H1 (cell line): ENCODE measurements around the gene ADGRB3. TPM values are rescaled to one million over a fixed set of nuclear protein-coding genes. Genes with fewer than 3 reads are reported as not detected.

ENCODE experiments used
- CTCF ChIA-PET: fragments of 300-600 bp; sonication (Branson Sonifier 250); formaldehyde crosslinking; loops from one replicate; lab custom pipeline; 2021; ENCODE audit not compliant: partially characterized antibody; lab: Charles Lee
- POLR2A ChIA-PET: fragments of 300-600 bp; sonication (Branson Sonifier 250); formaldehyde crosslinking; loops from one replicate; lab custom pipeline; 2021; ENCODE audit warnings: inconsistent platforms; ENCODE audit not compliant: partially characterized antibody; lab: Charles Lee
- DNase-seq, 2 experiments: peaks; one replicate each; pipeline versions ENCODE4 v3.0.0 to v3.0.0-alpha.2; 2010 to 2022; ENCODE audit warnings: low spot score in 2 of 2, low read depth in 1 of 2, mixed read lengths in 1 of 2
- FAIRE-seq: peaks from 2 replicates; lab custom pipeline; 2011; peaks lifted over from hg19 to GRCh38; lab: Jason Lieb, UNC
- H2AFZ ChIP-seq: 2 replicates; pipeline ENCODE4 v1.8.1; 2012; ENCODE audit warnings: low read length, inconsistent platforms
- H2AK5ac ChIP-seq: 2 replicates; pipeline ENCODE4 v1.6.1; 2013; ENCODE audit warnings: low read depth, low read length
- H2BK120ac ChIP-seq: replicated peaks from 2 replicates; pipeline ENCODE3; 2013; ENCODE audit warnings: low read depth, low read length, inconsistent platforms
- H2BK12ac ChIP-seq: 2 replicates; pipeline ENCODE4 v1.6.1; 2013; ENCODE audit warnings: low read depth, low read length
- H2BK15ac ChIP-seq: 2 replicates; pipeline ENCODE4 v1.6.1; 2013; ENCODE audit warnings: low read length
- H2BK20ac ChIP-seq: 2 replicates; pipeline ENCODE4 v1.6.1; 2013; ENCODE audit warnings: low read length
- H2BK5ac ChIP-seq: 2 replicates; pipeline ENCODE4 v1.6.1; 2013; ENCODE audit warnings: low read depth, low read length
- H3K14ac ChIP-seq: 2 replicates; pipeline ENCODE4 v1.6.1; 2013; ENCODE audit warnings: inconsistent platforms; ENCODE audit not compliant: insufficient read length
- H3K18ac ChIP-seq: 2 replicates; pipeline ENCODE4 v1.6.1; 2013; ENCODE audit warnings: low read length; ENCODE audit errors: extremely low read depth
- H3K23ac ChIP-seq: 2 replicates; pipeline ENCODE4 v1.6.1; 2013; ENCODE audit warnings: inconsistent platforms; ENCODE audit not compliant: insufficient read length
- H3K23me2 ChIP-seq: 2 replicates; pipeline ENCODE4 v1.6.1; 2013; ENCODE audit warnings: low read depth, low read length
- H3K27ac ChIP-seq: 2 replicates; pipeline ENCODE4 v1.6.1; 2011; ENCODE audit warnings: low read depth, low read length, inconsistent platforms
- H3K27me3 ChIP-seq, 4 experiments: replicated peaks in 1 of 4; 1 replicate in 1 of 4; 2 replicates in 3 of 4; pipeline versions ENCODE4 v1.6.1 to v1.8.1; 2011 to 2013; ENCODE audit warnings: low read length in 3 of 4, mild to moderate bottlenecking in 3 of 4, inconsistent platforms in 2 of 4, mixed read lengths in 2 of 4, moderate library complexity in 1 of 4; ENCODE audit not compliant: control insufficient read depth in 3 of 4, insufficient read depth in 3 of 4; ENCODE audit errors: extremely low read depth in 1 of 4
- H3K36me3 ChIP-seq, 4 experiments: 2 replicates each; pipeline versions ENCODE4 v1.6.1 to v1.8.1; 2011 to 2013; ENCODE audit warnings: mild to moderate bottlenecking in 4 of 4, low read length in 3 of 4, moderate library complexity in 2 of 4, control low read depth in 1 of 4, inconsistent platforms in 1 of 4; ENCODE audit not compliant: insufficient read depth in 4 of 4, control insufficient read depth in 2 of 4
- H3K4ac ChIP-seq: replicated peaks from 2 replicates; pipeline ENCODE3; 2013; ENCODE audit warnings: low read length, low read depth, mixed read lengths, inconsistent platforms; ENCODE audit not compliant: insufficient read length
- H3K4me1 ChIP-seq, 4 experiments: replicated peaks in 1 of 4; 1 replicate in 1 of 4; 2 replicates in 3 of 4; pipeline versions ENCODE4 v1.6.1 to v1.8.1; 2011 to 2013; ENCODE audit warnings: low read length in 3 of 4, inconsistent platforms in 2 of 4, mixed read lengths in 1 of 4; ENCODE audit not compliant: insufficient read depth in 4 of 4, control insufficient read depth in 3 of 4
- H3K4me2 ChIP-seq, 2 experiments: 2 replicates each; pipeline versions ENCODE4 v1.6.1 to v1.8.1; 2011 to 2013; ENCODE audit warnings: low read depth in 2 of 2, low read length in 2 of 2, control low read depth in 1 of 2, inconsistent platforms in 1 of 2, mild to moderate bottlenecking in 1 of 2; ENCODE audit not compliant: insufficient read depth in 1 of 2
- H3K4me3 ChIP-seq, 4 experiments: fragments of 200-600, 300-600 bp in 1 of 4; sonication (generic), shearing (Covaris generic), sonication (Bioruptor Twin) in 1 of 4; 2 replicates each; pipeline versions ENCODE4 v1.5.1 to v1.8.1; 2011 to 2016; ENCODE audit warnings: low read length in 4 of 4, low read depth in 3 of 4, control low read depth in 2 of 4, inconsistent platforms in 2 of 4, mild to moderate bottlenecking in 2 of 4, mixed read lengths in 1 of 4, moderate library complexity in 1 of 4; ENCODE audit not compliant: insufficient read depth in 2 of 4; ENCODE audit errors: extremely low read depth in 1 of 4
- H3K56ac ChIP-seq: replicated peaks from 2 replicates; pipeline ENCODE3; 2013; ENCODE audit warnings: low read depth, mild to moderate bottlenecking, mixed read lengths, low read length, inconsistent platforms; ENCODE audit not compliant: insufficient read length
- H3K79me1 ChIP-seq: 2 replicates; pipeline ENCODE4 v1.6.1; 2013; ENCODE audit warnings: low read depth, low read length, control low read depth
- H3K79me2 ChIP-seq, 2 experiments: 2 replicates each; pipeline versions ENCODE4 v1.6.1 to v1.8.1; 2012 to 2013; ENCODE audit warnings: low read length in 2 of 2, mild to moderate bottlenecking in 2 of 2, inconsistent platforms in 1 of 2; ENCODE audit not compliant: insufficient read depth in 2 of 2, control insufficient read depth in 1 of 2
- H3K9ac ChIP-seq, 4 experiments: replicated peaks in 1 of 4; 1 replicate in 1 of 4; 2 replicates in 3 of 4; pipeline versions ENCODE4 v1.6.1 to v1.8.1; 2011 to 2013; ENCODE audit warnings: low read depth in 3 of 4, low read length in 3 of 4, control low read depth in 2 of 4, mild to moderate bottlenecking in 2 of 4, moderate library complexity in 2 of 4, inconsistent platforms in 1 of 4; ENCODE audit errors: extremely low read depth in 1 of 4
- H3K9me3 ChIP-seq, 2 experiments: 2 replicates each; pipeline versions ENCODE4 v1.6.1 to v1.8.1; 2012 to 2013; ENCODE audit warnings: mild to moderate bottlenecking in 2 of 2, moderate library complexity in 2 of 2, control low read depth in 1 of 2, inconsistent platforms in 1 of 2, low read depth in 1 of 2, low read length in 1 of 2, mixed read lengths in 1 of 2; ENCODE audit not compliant: insufficient read depth in 2 of 2
- H4K20me1 ChIP-seq, 2 experiments: replicated peaks in 1 of 2; 2 replicates each; pipeline versions ENCODE3 to v1.8.1; 2011 to 2013; ENCODE audit warnings: inconsistent platforms in 2 of 2, low read length in 2 of 2, mild to moderate bottlenecking in 1 of 2; ENCODE audit not compliant: insufficient read depth in 2 of 2, control insufficient read depth in 1 of 2
- H4K5ac ChIP-seq: 2 replicates; pipeline ENCODE4 v1.6.1; 2013; ENCODE audit warnings: low read length, low read depth, mixed read lengths, inconsistent platforms; ENCODE audit not compliant: insufficient read length
- H4K8ac ChIP-seq: 2 replicates; pipeline ENCODE4 v1.8.0; 2013; ENCODE audit warnings: mild to moderate bottlenecking, moderate library complexity, low read length, inconsistent platforms; ENCODE audit not compliant: insufficient read depth; ENCODE audit errors: extremely low read depth
- H4K91ac ChIP-seq: replicated peaks from 2 replicates; pipeline ENCODE3; 2013; ENCODE audit warnings: low read length, mixed read lengths, inconsistent platforms; ENCODE audit not compliant: insufficient read length
- ASH2L ChIP-seq: fragments of 200-600, 300-600 bp; sonication (generic); IDR thresholded peaks from one replicate; pipeline ENCODE4 v1.7.1; 2017; ENCODE audit warnings: low read length
- BACH1 ChIP-seq: IDR thresholded peaks from 2 replicates; pipeline ENCODE4 v1.6.1; 2012; ENCODE audit warnings: low read length, improper control_type of control experiment
- KDM1A ChIP-seq: fragments of 200-600, 300-600 bp; sonication (generic); IDR thresholded peaks from 2 replicates; pipeline ENCODE4 v1.7.1; 2016; ENCODE audit warnings: mild to moderate bottlenecking, low read length, borderline replicate concordance
- MAFK ChIP-seq: IDR thresholded peaks from 2 replicates; pipeline ENCODE4 v1.6.1; 2012; ENCODE audit warnings: low read depth, mild to moderate bottlenecking, improper control_type of control experiment, low read length
- PHF8 ChIP-seq: fragments of 200-600 bp; sonication (generic); conservative IDR thresholded peaks from 2 replicates; pipeline ENCODE4 v1.7.1; 2012; ENCODE audit warnings: low read depth, mild to moderate bottlenecking, inconsistent platforms, low read length, moderate library complexity
- RFX5 ChIP-seq: IDR thresholded peaks from 2 replicates; pipeline ENCODE4 v1.6.1; 2011; ENCODE audit warnings: low read depth, low read length, improper control_type of control experiment, borderline replicate concordance
- RXRA ChIP-seq: IDR thresholded peaks from 2 replicates; pipeline ENCODE4 v1.6.1; 2011; ENCODE audit warnings: low read depth, mild to moderate bottlenecking, low read length, moderate library complexity; ENCODE audit not compliant: insufficient read depth
- SIRT6 ChIP-seq: IDR thresholded peaks from one replicate; pipeline ENCODE4 v1.7.1; 2012; ENCODE audit warnings: low read length, inconsistent platforms
- TBP ChIP-seq: IDR thresholded peaks from 2 replicates; pipeline ENCODE4 v1.6.1; 2011; ENCODE audit warnings: low read depth, low read length, improper control_type of control experiment
- ZNF274 ChIP-seq: IDR thresholded peaks from 2 replicates; pipeline ENCODE4 v1.7.0; 2012; ENCODE audit warnings: low read length, borderline replicate concordance; ENCODE audit errors: extremely low read depth
- WGBS, 2 experiments: shearing (Covaris generic) in 1 of 2; methylation state at CpG; one replicate each; pipeline versions ENCODE4 v1.1.6 to v1.1.7; 2013 to 2015; ENCODE audit warnings: low lambda C conversion rate in 2 of 2, mixed read lengths in 2 of 2, inconsistent platforms in 1 of 2, low coverage in 1 of 2, missing lambda C conversion rate in 1 of 2; ENCODE audit not compliant: insufficient replicate concordance in 2 of 2, insufficient coverage in 1 of 2, insufficient read length in 1 of 2; ENCODE audit errors: extremely low coverage in 1 of 2, missing lambda C conversion rate in 1 of 2; 5-methylcytosine and 5-hydroxymethylcytosine counted together
- polyA plus RNA-seq, 7 experiments: library from polyadenylated mRNA; depleted of rRNA in 3 of 7; stranded (reverse) in 5 of 7; unstranded in 2 of 7; fragments of >200 nt in 5 of 7; fragments of 200-250 nt in 2 of 7; gene quantifications; 1 replicate in 5 of 7; 2 replicates in 1 of 7; 4 replicates in 1 of 7; pipeline versions ENCODE4 v1.2.1 to v1.2.3, GENCODE V29; 2011 to 2013; ENCODE audit warnings: missing spikeins in 2 of 7, mixed read lengths in 2 of 7
- total RNA-seq: library from RNA; stranded (reverse); fragmentation: NEBNext Ultra II Directional; extraction: Animal tissue kit (Norgen Biotek cat#: 25700); gene quantifications from 2 replicates; pipeline ENCODE4 v1.2.1, GENCODE V29; 2021
- TF ChIP-seq, protein P1 (sequence below): IDR thresholded peaks from 2 replicates; pipeline ENCODE4 v1.6.1; 2012; ENCODE audit warnings: inconsistent platforms
- TF ChIP-seq, protein P2 (sequence below), 3 experiments: IDR thresholded peaks; 1 replicate in 2 of 3; 2 replicates in 1 of 3; pipeline versions ENCODE4 v1.5.1 to v1.6.1; 2011; ENCODE audit warnings: low read length in 3 of 3, mild to moderate bottlenecking in 3 of 3, inconsistent platforms in 2 of 3, low read depth in 1 of 3, moderate library complexity in 1 of 3; ENCODE audit not compliant: insufficient read depth in 1 of 3; ENCODE audit errors: control extremely low read depth in 1 of 3

ADGRB3 gene
- total and polyA plus RNA-seq, 2 of the 8 experiments (the other 6 are each of a cell fraction or from before 2014, with no cell fraction given) = 0.35 to 1.2 TPM

GRCh38 chr6:69265706-69266105, 630.6 kb downstream of the ADGRB3 start:
- H3K23me2 ChIP-seq = no peaks in the 10 kb centered on the region
- H3K79me2 ChIP-seq = no peaks in the 10 kb centered on the region
- H3K9ac ChIP-seq = no peak overlapping the region
- H3K4ac ChIP-seq = no peak overlapping the region
- no peak for FAIRE-seq
- no peak overlapping the region for H2BK20ac ChIP-seq
- H2AFZ ChIP-seq = no peak overlapping the region
- H4K20me1 ChIP-seq = no peaks in the 10 kb centered on the region
- H3K18ac ChIP-seq = no peak overlapping the region
- no peak overlapping the region for H2BK15ac ChIP-seq
- no peak overlapping the region for H4K5ac ChIP-seq
- no peak overlapping the region for H4K91ac ChIP-seq
- H2AK5ac ChIP-seq = no peak overlapping the region
- no peak overlapping the region for H2BK5ac ChIP-seq
- H3K36me3 ChIP-seq = no peaks in the 10 kb centered on the region
- no peak overlapping the region for H3K4me2 ChIP-seq
- no peak overlapping the region for H3K23ac ChIP-seq
- ChIA-PET CTCF (no interaction called here), POLR2A (no interaction called here)
- H3K14ac ChIP-seq = no peak overlapping the region
- no peak overlapping the region for H4K8ac ChIP-seq
- no peak overlapping the region for H3K56ac ChIP-seq
- no peak for DNase-seq
- no peaks in the 10 kb centered on the region for H3K27me3 ChIP-seq
- H3K4me3 ChIP-seq = no peak overlapping the region
- no peaks in the 10 kb centered on the region for H3K9me3 ChIP-seq
- H2BK12ac ChIP-seq = no peak overlapping the region
- H3K27ac ChIP-seq = no peak overlapping the region
- no peak overlapping the region for H2BK120ac ChIP-seq
- H3K4me1 ChIP-seq = no peaks in the 10 kb centered on the region
- no peaks in the 10 kb centered on the region for H3K79me1 ChIP-seq
- WGBS, 2 experiments = 95% methylated on average over 1 of the region's 1 CpG; no CpG with 5 or more reads in 1 of the 2 experiments
- TF ChIP-seq TBP = no peak
- no peak for TF ChIP-seq ZNF274
- TF ChIP-seq SIRT6 = no peak
- no peak for TF ChIP-seq KDM1A
- TF ChIP-seq, protein P1, sequence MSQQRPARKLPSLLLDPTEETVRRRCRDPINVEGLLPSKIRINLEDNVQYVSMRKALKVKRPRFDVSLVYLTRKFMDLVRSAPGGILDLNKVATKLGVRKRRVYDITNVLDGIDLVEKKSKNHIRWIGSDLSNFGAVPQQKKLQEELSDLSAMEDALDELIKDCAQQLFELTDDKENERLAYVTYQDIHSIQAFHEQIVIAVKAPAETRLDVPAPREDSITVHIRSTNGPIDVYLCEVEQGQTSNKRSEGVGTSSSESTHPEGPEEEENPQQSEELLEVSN = no peak
- no peak for TF ChIP-seq RXRA
- TF ChIP-seq ASH2L = no peak
- TF ChIP-seq BACH1 = no peak
- TF ChIP-seq, protein P2, sequence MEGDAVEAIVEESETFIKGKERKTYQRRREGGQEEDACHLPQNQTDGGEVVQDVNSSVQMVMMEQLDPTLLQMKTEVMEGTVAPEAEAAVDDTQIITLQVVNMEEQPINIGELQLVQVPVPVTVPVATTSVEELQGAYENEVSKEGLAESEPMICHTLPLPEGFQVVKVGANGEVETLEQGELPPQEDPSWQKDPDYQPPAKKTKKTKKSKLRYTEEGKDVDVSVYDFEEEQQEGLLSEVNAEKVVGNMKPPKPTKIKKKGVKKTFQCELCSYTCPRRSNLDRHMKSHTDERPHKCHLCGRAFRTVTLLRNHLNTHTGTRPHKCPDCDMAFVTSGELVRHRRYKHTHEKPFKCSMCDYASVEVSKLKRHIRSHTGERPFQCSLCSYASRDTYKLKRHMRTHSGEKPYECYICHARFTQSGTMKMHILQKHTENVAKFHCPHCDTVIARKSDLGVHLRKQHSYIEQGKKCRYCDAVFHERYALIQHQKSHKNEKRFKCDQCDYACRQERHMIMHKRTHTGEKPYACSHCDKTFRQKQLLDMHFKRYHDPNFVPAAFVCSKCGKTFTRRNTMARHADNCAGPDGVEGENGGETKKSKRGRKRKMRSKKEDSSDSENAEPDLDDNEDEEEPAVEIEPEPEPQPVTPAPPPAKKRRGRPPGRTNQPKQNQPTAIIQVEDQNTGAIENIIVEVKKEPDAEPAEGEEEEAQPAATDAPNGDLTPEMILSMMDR (IDR thresholded peaks at IDR 0.05; ENCODE audit: control extremely low read depth in 1 of 3, insufficient read depth in 1 of 3, low read depth in 1 of 3, low read length in 3 of 3) = no peak
- no peak for TF ChIP-seq RFX5
- TF ChIP-seq PHF8 = no peak
- TF ChIP-seq MAFK = no peak
